ENCODE data around the gene UBE2K. TPM values are rescaled to one million over a fixed set of nuclear protein-coding genes. Genes with fewer than 3 reads are reported as not detected.

UBE2K gene
- total RNA-seq, 2 experiments from 2014 or later = 82.3 to 86.5 TPM

Other genes with a start within 250 kb of the UBE2K start
- 100 to 1,000 TPM; 891 to 916 TPM for gene RPL9, start 239.2 kb upstream of the UBE2K start, total RNA-seq
- 10 to 100 TPM; 13.0 to 14.0 TPM for gene LIAS, start 239.1 kb upstream of the UBE2K start, total RNA-seq
- 10 to 100 TPM; 16.9 to 18.8 TPM for gene UGDH, start 170.7 kb upstream of the UBE2K start, total RNA-seq
- 1 to 10 TPM; 7.2 to 7.6 TPM for gene SMIM14, start 59.3 kb upstream of the UBE2K start, total RNA-seq